ENCODE measurements around the gene LOXL4.

The LOXL4 gene

GRCh38 chr10:98255146-98255877, 12.7 kb downstream of the LOXL4 start:
- H3K4me3 ChIP-seq (ENCODE audit: low read depth, low read length): no peak overlapping the region
- TF ChIP-seq CTCF (IDR thresholded peaks at IDR 0.05; ENCODE audit: borderline replicate concordance, insufficient read depth, low read depth, low read length): no peak

- TF ChIP-seq CTCF (IDR thresholded peaks at IDR 0.05; ENCODE audit: borderline replicate concordance, insufficient read depth, low read depth, low read length): no peak
- H3K4me3 ChIP-seq (ENCODE audit: low read depth, low read length): no peak overlapping the region
These were observed 13.6 kb downstream of the LOXL4 start for GRCh38 chr10:98254234-98254974.

GRCh38 chr10:98253499-98253898, 14.5 kb downstream of the LOXL4 start:
- TF ChIP-seq CTCF (IDR thresholded peaks at IDR 0.05; ENCODE audit: borderline replicate concordance, insufficient read depth, low read depth, low read length): no peak
- H3K4me3 ChIP-seq (ENCODE audit: low read depth, low read length): no peak overlapping the region

GRCh38 chr10:98252464-98252863, 15.5 kb downstream of the LOXL4 start:
- TF ChIP-seq CTCF (IDR thresholded peaks at IDR 0.05; ENCODE audit: borderline replicate concordance, insufficient read depth, low read depth, low read length): no peak
- H3K4me3 ChIP-seq (ENCODE audit: low read depth, low read length): no peak overlapping the region

GRCh38 chr10:98251399-98251798, 16.6 kb downstream of the LOXL4 start:
- H3K4me3 ChIP-seq (ENCODE audit: low read depth, low read length): no peak overlapping the region
- TF ChIP-seq CTCF (IDR thresholded peaks at IDR 0.05; ENCODE audit: borderline replicate concordance, insufficient read depth, low read depth, low read length): no peak

- H3K4me3 ChIP-seq (ENCODE audit: low read depth, low read length): no peak overlapping the region
- TF ChIP-seq CTCF (IDR thresholded peaks at IDR 0.05; ENCODE audit: borderline replicate concordance, insufficient read depth, low read depth, low read length): no peak
These were observed 18.9 kb downstream of the LOXL4 start for GRCh38 chr10:98249134-98249533.

GRCh38 chr10:98248018-98248417, 20.0 kb downstream of the LOXL4 start:
- H3K4me3 ChIP-seq (ENCODE audit: low read depth, low read length): no peak overlapping the region
- no peak for TF ChIP-seq CTCF (IDR thresholded peaks at IDR 0.05; ENCODE audit: borderline replicate concordance, insufficient read depth, low read depth, low read length)
